ENCODE measurements around the gene EBF4. TPM values are rescaled to one million over a fixed set of nuclear protein-coding genes. Genes with fewer than 3 reads are reported as not detected.

EBF4 gene
- total and polyA plus RNA-seq, 10 of the 15 experiments (the other 5 are each of a cell fraction or from before 2014, with no cell fraction given): 0.13 TPM; not detected in 9

- H3K9ac ChIP-seq (ENCODE audit: control insufficient read depth, insufficient read depth, low read length): no peak overlapping the region
- no TSS peak for BruUV-seq (replicated peaks)
- no peaks in the 10 kb centered on the region for H3K9me3 ChIP-seq (replicated peaks; ENCODE audit: control insufficient read depth, insufficient read depth, low read length)
- SMC1A ChIA-PET (ENCODE audit: uncharacterized antibody, unreplicated experiment): no interaction called here
- no peak for TF ChIP-seq PKNOX1 (IDR thresholded peaks at IDR 0.05)
- no peak for TF ChIP-seq BHLHE40 (IDR thresholded peaks at IDR 0.05; ENCODE audit: borderline replicate concordance in 1 of 2, low read depth in 2 of 2, low read length in 1 of 2)
- TF ChIP-seq IKZF2 (IDR thresholded peaks at IDR 0.05): no peak
- no peak for TF ChIP-seq E2F4 (IDR thresholded peaks at IDR 0.05; ENCODE audit: low read depth, low read length)
- no peak for TF ChIP-seq POU2F2 (IDR thresholded peaks at IDR 0.05; ENCODE audit: borderline replicate concordance, low read depth, low read length)
- no peak for TF ChIP-seq ZSCAN29 (IDR thresholded peaks at IDR 0.05)
- TF ChIP-seq CHD4 (IDR thresholded peaks at IDR 0.05): no peak
- no peak for TF ChIP-seq SIX5 (IDR thresholded peaks at IDR 0.05; ENCODE audit: low read depth, low read length, severe bottlenecking)
- TF ChIP-seq, protein P1, sequence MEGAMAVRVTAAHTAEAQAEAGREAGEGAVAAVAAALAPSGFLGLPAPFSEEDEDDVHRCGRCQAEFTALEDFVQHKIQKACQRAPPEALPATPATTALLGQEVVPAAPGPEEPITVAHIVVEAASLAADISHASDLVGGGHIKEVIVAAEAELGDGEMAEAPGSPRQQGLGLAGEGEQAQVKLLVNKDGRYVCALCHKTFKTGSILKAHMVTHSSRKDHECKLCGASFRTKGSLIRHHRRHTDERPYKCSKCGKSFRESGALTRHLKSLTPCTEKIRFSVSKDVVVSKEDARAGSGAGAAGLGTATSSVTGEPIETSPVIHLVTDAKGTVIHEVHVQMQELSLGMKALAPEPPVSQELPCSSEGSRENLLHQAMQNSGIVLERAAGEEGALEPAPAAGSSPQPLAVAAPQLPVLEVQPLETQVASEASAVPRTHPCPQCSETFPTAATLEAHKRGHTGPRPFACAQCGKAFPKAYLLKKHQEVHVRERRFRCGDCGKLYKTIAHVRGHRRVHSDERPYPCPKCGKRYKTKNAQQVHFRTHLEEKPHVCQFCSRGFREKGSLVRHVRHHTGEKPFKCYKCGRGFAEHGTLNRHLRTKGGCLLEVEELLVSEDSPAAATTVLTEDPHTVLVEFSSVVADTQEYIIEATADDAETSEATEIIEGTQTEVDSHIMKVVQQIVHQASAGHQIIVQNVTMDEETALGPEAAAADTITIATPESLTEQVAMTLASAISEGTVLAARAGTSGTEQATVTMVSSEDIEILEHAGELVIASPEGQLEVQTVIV (IDR thresholded peaks at IDR 0.05; ENCODE audit: borderline replicate concordance, partially characterized antibody): no peak
- TF ChIP-seq, protein P2, sequence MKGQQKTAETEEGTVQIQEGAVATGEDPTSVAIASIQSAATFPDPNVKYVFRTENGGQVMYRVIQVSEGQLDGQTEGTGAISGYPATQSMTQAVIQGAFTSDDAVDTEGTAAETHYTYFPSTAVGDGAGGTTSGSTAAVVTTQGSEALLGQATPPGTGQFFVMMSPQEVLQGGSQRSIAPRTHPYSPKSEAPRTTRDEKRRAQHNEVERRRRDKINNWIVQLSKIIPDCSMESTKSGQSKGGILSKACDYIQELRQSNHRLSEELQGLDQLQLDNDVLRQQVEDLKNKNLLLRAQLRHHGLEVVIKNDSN (IDR thresholded peaks at IDR 0.05; ENCODE audit: borderline replicate concordance, extremely low read length, insufficient read depth, low read depth, low read length): no peak
- no peak overlapping the region for H3K27ac ChIP-seq (ENCODE audit: control insufficient read depth, insufficient read depth)
- H3K4me2 ChIP-seq (ENCODE audit: control insufficient read depth, insufficient read depth): no peak overlapping the region
- peaks cover 4 to 12% of the 10 kb centered on the region in 2 experiments for H3K27me3 ChIP-seq (replicated peaks in 1 of 2; ENCODE audit: control insufficient read depth in 2 of 2, insufficient read depth in 2 of 2, low read length in 1 of 2)
- RAD21 ChIA-PET (ENCODE audit: unreplicated experiment): interaction anchor here (1.1 kb wide), 1 partner anchor 95 kb away, joined by 3 read pairs; no protein-coding TSS in a partner anchor
- peaks cover 6% of the 10 kb centered on the region for H3K4me1 ChIP-seq (ENCODE audit: control insufficient read depth, insufficient read depth, low read length)
- H4K20me1 ChIP-seq (ENCODE audit: control insufficient read depth, insufficient read depth): no peaks in the 10 kb centered on the region
- POLR2A ChIA-PET: no interaction called here
- H3K79me2 ChIP-seq (ENCODE audit: control insufficient read depth, insufficient read depth, low read length): no peaks in the 10 kb centered on the region
- no peak overlapping the region for H3K4me3 ChIP-seq
- WGBS (ENCODE audit: insufficient coverage, insufficient replicate concordance, low lambda C conversion rate, missing lambda C conversion rate): 59% methylated on average over 5 of the region's 5 CpGs
- CTCF ChIA-PET: no interaction called here
- DNase-seq (ENCODE audit: low read depth, low spot score) (no peak), FAIRE-seq (no peak), ATAC-seq (no peak)
- H2AFZ ChIP-seq (ENCODE audit: control insufficient read depth, low read depth, low read length): no peak overlapping the region
- in situ Hi-C loops (cut with MboI): no loop called here
- H3K36me3 ChIP-seq (ENCODE audit: control insufficient read depth in 2 of 2, insufficient read depth in 2 of 2, low read length in 1 of 2): no peaks in the 10 kb centered on the region
- intact Hi-C loops (cut with micrococcal nuclease; ENCODE audit: unreplicated experiment): no loop called here
Measured at GRCh38 chr20:2757001-2757400, 64.4 kb downstream of the EBF4 start.

Data from GM12878 (cell line).